ENCODE measurements around the gene P3H4.
"Not testable (repeated sequence)": the region's sequence is repeated elsewhere in the genome, so short reads cannot be mapped to it uniquely, and the experiment has no call there.

The P3H4 gene

DNA sequence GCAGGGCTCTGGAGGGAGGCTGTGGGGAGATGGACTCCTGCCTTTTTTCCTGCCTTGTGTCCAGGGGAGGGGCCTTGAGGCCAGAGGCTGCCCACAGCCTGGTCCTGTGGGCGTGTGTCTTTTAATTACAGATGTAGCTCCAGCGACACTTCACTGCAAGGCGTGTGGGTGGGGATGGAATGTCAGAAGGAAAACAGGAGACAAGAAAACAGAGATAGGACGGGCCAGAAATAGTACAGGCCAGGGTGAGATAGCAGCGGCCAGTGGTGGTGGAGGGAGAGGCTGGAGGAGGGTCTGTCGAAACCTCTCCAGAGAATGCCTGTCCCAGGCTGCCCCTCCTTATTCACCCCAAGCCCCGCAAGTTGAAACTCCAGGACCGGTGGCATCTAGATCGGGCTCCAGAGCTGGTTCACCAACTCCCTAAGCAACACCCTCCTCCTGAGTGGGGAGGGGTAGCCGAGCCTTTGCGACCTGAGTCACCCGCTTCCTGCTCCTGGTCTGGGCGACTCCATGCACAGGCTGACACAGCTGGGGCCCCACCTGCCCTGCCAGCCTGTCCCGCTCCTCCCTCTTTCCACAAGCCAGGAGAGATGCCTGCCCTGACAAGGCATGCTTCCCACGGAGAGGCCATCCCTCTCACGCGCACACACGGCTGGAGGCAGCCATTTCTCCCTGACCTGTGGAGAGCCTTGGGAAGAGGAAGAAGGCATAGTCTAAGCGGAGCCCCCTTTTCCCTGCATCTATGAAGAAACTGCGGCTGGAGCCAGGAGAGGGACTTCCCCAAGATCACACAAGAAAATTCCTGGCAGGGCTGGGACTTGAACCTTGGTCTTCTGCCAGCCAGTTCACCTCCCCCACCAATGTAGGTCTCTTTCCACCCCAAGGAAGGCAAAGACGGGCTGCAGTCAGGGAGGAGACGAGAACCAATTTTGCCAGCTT is 18.6 kb downstream of the P3H4 start:
- DNase-seq (ENCODE audit: low spot score), result no peak

- no peak for DNase-seq (ENCODE audit: low spot score)
These were observed 24.7 kb downstream of the P3H4 start for GRCh38 chr17:41787021-41787418.

DNA sequence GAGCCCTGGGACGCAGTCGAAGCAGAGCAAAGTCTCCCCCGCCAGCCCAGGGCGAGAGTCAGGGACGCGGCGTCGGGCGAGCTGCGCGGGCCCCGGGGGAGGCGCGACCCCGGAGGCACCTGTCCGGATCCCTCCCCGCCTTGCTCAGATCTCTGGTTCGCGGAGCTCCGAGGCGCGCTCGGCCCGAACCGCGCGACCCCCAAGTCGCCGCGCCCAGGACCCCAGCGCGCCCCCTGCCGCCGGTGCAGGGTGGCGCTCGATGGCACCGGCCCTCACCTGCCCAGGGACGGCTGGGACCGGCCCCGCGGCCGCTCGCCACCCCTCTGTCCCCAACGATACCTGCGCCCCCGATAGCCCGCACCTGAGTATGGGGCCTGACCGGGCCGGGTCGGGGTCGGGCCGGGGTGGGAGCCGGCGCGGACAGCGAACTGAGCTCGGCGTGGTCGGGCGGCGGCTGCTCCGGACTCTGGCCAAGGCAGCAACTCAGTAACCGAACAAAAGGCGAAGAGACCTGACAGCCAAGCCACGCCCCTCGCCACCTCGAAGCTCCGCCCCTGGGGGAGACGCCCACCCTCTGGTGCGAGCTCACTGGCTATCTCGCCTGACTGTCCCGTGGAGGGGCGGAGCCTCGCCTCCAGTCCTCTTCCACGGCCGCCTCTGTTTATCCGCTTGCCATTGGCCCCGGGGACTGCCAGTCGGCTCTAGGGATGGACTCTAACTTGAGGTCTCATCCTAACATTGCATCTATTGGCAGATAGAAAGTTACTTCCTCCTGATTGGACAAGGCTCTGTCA is 25.3 kb downstream of the P3H4 start, which contains the start of gene JUP:
TSS of gene JUP (minus strand) at position 485 of the 794 bp plus-strand sequence. CDS start 14,857 bp downstream, outside the sequence.
- DNase-seq (ENCODE audit: low spot score), result peak; percentile 99

GRCh38 chr17:41785859-41786226 is 25.9 kb downstream of the P3H4 start:
- DNase-seq (ENCODE audit: low spot score), result no peak

- DNase-seq (ENCODE audit: low spot score), result no peak
These were observed 26.5 kb downstream of the P3H4 start for GRCh38 chr17:41785091-41785858.

DNA sequence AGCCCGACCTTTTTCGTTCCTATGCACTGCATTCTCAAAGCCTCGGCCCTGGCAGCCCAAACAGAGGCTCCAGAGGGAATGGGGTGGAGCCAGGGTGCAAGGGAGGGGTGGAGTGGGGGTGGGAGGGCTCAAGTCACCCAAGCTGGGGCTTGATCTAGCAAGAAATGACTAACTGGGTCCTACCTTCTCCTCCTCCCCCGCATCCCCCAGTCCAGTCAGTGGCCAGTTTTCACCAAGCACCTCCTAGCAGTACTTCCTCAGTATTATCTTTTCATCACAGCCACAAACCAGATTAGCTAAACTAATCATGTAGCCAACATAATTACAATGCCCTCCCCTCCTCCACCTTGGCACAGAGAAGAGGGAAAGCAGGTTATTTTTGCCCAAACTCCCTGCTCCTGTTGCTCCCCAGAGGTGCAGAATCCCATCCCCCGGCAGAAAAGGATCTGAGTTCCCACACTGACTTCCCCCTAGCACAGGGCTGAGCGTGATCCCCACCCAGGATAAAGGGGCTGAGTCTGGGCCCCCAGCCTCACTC is 27.5 kb downstream of the P3H4 start:
- DNase-seq (ENCODE audit: low spot score), result no peak

DNA sequence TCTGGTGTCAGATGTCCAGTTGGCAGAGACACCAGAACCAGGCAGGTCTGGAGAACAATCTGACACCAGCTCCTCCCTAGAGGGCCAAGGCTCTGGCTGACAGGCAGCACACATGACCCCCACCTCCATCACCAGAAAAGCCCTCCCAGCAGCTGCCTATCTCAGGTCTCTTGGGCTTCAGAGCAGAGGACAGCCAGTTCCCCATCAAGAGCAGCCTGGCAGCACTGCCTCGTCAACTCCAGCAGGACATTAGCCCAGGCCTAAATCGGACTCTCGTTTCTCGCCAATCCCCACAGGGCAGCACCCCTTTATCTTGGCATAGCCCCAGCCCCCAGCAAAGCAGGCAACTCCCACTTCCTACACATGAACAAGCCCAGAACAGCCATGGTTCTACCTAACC is 29.6 kb downstream of the P3H4 start:
- no peak for DNase-seq (ENCODE audit: low spot score)

GRCh38 chr17:41781404-41782110 is 30.2 kb downstream of the P3H4 start:
- DNase-seq (ENCODE audit: low spot score), result no peak

- no peak for DNase-seq (ENCODE audit: low spot score)
These were observed 31.8 kb downstream of the P3H4 start for GRCh38 chr17:41779954-41780353.

- DNase-seq (ENCODE audit: low spot score), result peak; percentile 66
These were observed 34.1 kb downstream of the P3H4 start for GRCh38 chr17:41777574-41778188.

DNA sequence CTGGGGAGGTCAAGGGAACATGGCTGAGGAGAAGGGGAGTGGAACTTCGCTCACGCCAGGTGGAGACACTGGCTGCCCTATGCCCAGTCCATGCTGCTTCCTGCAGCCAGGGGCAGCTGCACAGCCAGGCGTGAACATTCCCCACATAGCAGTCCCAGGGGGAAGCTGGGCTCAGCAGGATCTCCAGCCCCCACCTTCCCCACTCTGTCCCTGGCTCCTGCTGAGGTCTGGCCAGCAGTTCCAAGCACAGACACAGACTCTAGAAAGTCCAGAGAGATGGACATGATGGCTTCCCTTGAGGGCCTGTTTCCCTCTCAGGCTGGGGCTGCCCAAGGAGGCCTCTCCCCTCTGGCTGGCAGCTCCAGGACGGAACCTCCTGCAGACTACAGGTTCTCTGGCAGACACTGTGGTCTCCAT is 34.6 kb downstream of the P3H4 start:
- no peak for DNase-seq (ENCODE audit: low spot score)

DNA sequence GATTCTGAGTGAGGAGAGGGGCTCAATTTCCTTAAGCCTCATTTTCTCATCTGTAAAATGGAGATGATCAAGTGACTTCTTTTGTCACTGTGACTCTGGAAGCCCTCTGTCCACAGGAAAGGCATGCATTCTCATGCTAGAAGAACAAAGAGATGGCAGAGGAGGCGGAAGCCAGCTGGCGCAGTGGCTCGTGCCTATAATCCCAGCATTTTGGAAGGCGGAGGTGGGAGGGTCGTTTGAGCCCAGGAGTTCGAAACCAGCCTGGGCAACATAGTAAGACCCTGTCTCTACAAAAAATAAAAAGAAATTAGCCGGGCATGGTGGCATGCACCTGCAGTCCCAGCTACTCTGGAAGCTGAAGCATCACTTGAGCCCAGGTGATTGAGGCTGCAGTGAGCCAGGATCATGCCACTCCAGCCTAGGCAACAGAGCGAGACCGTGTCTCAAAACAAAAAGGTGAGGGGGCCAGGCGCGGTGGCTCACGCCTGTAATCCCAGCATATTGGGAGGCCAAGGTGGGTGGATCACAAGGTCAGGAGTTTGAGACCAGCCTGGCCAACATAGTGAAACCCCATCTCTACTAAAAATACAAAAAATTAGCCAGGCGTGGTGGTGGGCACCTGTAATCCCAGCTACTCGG is 35.4 kb downstream of the P3H4 start:
- DNase-seq (ENCODE audit: low spot score), result not testable (repeated sequence)

- DNase-seq (ENCODE audit: low spot score), result peak; percentile 87
These were observed 36.1 kb downstream of the P3H4 start for GRCh38 chr17:41775394-41776226.

GRCh38 chr17:41773731-41774193 is 38.0 kb downstream of the P3H4 start:
- peak; percentile 30 for DNase-seq (ENCODE audit: low spot score)

- no peak for DNase-seq (ENCODE audit: low spot score)
These were observed 38.6 kb downstream of the P3H4 start for GRCh38 chr17:41773190-41773588.

DNA sequence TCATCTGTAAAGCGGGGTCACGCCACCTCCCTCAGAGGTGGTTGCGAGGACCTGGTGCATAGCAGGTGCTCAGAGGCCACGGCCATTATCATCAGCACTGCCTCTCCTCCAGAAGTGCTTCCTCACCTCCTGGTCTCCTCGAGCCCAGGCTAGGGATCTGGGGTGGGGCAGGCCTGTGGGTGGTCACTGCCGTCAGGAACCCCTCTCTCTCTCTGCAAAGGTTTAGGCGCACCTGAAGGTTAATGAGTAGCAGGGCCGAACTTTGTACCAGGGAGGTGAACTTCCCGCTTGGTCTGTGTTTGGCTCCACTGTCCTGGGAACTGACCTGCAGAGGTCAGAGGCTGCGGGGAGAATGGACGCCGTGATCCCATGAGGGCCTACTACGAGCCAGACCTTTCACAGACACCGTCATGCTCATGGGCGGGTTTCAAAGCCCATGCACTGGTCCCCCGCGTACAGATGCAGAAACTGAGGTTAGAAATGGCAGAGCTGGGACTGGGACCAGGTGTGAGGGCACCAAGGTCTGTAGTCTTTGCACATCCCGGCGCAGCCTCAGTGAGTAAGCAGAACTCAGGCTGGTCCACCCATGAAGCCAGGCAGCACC is 39.1 kb downstream of the P3H4 start:
- DNase-seq (ENCODE audit: low spot score), result no peak

DNA sequence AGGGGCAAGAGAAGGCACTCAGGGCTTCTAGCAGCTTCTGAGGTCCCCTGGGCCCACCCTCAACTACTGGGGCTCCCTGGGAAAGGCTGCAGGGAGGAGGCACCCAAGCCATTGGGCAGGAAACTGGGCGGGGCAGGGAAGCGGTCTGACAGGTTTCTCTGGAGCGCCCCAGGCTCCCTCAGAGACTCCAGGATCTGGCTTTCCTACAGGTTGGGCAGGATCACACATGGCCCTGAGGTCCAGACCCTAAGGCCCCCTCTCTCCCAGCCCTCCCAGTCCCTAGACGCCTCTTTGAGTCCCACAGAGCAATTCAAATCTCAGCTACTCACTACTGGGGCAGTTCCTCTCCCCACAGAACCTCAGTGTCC is 39.5 kb downstream of the P3H4 start:
- DNase-seq (ENCODE audit: low spot score), result no peak

GRCh38 chr17:41771389-41772206 is 40.2 kb downstream of the P3H4 start:
- DNase-seq (ENCODE audit: low spot score), result no peak

Data from putamen (tissue), 1 donor.